Thymus (tissue), 11 donors: ENCODE measurements around the gene HOXC6. TPM values are rescaled to one million over a fixed set of nuclear protein-coding genes. Genes with fewer than 3 reads are reported as not detected.

Source experiments
- DNase-seq, 9 donors: peaks; one replicate each; pipeline ENCODE4 v3.0.0-alpha.2; 2013; ENCODE audit warnings: low spot score in 9 of 9, low read depth in 6 of 9, missing footprints in 1 of 9
- H3K27ac ChIP-seq, 2 donors: one replicate each; pipeline ENCODE4 v1.5.1; 2013; ENCODE audit warnings: control low read depth in 1 of 2, low read depth in 1 of 2, low read length in 1 of 2, mild to moderate bottlenecking in 1 of 2, moderate library complexity in 1 of 2
- H3K27me3 ChIP-seq, 2 donors: one replicate each; pipeline ENCODE4 v1.5.1; 2013; ENCODE audit warnings: low read length in 1 of 2; ENCODE audit not compliant: control insufficient read depth in 2 of 2, insufficient read depth in 1 of 2
- H3K36me3 ChIP-seq, 2 donors: one replicate each; pipeline ENCODE4 v1.5.1; 2013; ENCODE audit warnings: low read length in 1 of 2, mild to moderate bottlenecking in 1 of 2, moderate library complexity in 1 of 2; ENCODE audit not compliant: control insufficient read depth in 2 of 2, insufficient read depth in 2 of 2
- H3K4me1 ChIP-seq, 2 donors: one replicate each; pipeline ENCODE4 v1.5.1; 2013; ENCODE audit warnings: low read length in 2 of 2; ENCODE audit not compliant: control insufficient read depth in 2 of 2, insufficient read depth in 2 of 2
- H3K4me3 ChIP-seq, 2 donors: one replicate each; pipeline ENCODE4 v1.5.1; 2013; ENCODE audit warnings: low read length in 2 of 2, control low read depth in 1 of 2, mild to moderate bottlenecking in 1 of 2
- H3K9me3 ChIP-seq, 2 donors: one replicate each; pipeline ENCODE4 v1.5.1; 2013; ENCODE audit warnings: low read length in 1 of 2, mild to moderate bottlenecking in 1 of 2; ENCODE audit not compliant: control insufficient read depth in 2 of 2, insufficient read depth in 1 of 2
- WGBS: extraction: QIAGEN DNeasy Blood & Tissue Kit; methylation state at CpG from one replicate; pipeline ENCODE4 v1.1.7; 2013; 5-methylcytosine and 5-hydroxymethylcytosine counted together
- polyA plus RNA-seq: library from polyadenylated mRNA; stranded (reverse); fragments of 200-250 nt; gene quantifications from one replicate; pipeline ENCODE4 v1.2.3, GENCODE V29; 2013
- total RNA-seq: library from RNA; stranded (reverse); fragments of 120-200 nt; gene quantifications from one replicate; pipeline ENCODE4 v1.2.4, GENCODE V29; 2013
- donor health status: healthy.

Gene HOXC6
- total and polyA plus RNA-seq, 2 donors, result 0.14 to 0.43 TPM

GRCh38 chr12:54044425-54045103 is 16.3 kb downstream of the HOXC6 start:
- whole genome bisulfite sequencing, result 42% methylated on average over 5 of the region's 5 CpGs

GRCh38 chr12:54045401-54045800 is 17.2 kb downstream of the HOXC6 start:
- H3K4me3 ChIP-seq, result no peak overlapping the region
- no peak overlapping the region for H3K27ac ChIP-seq
- no peak for DNase-seq
- no peaks in the 10 kb centered on the region for H3K36me3 ChIP-seq
- peaks cover 0 to 4% of the 10 kb centered on the region in 2 donors for H3K9me3 ChIP-seq
- peaks cover 62 to 99% of the 10 kb centered on the region in 2 donors for H3K27me3 ChIP-seq
- no peaks in the 10 kb centered on the region for H3K4me1 ChIP-seq

More at GRCh38 chr12:54044425-54045103, 16.3 kb downstream of the HOXC6 start:
- H3K27me3 ChIP-seq, result peaks cover 63 to 99% of the 10 kb centered on the region in 2 donors
- no peak for DNase-seq
- no peak overlapping the region for H3K27ac ChIP-seq
- H3K4me1 ChIP-seq, result no peaks in the 10 kb centered on the region
- peaks cover 0 to 4% of the 10 kb centered on the region in 2 donors for H3K9me3 ChIP-seq
- no peak overlapping the region for H3K4me3 ChIP-seq
- no peaks in the 10 kb centered on the region for H3K36me3 ChIP-seq

GRCh38 chr12:54045868-54046521 is 17.8 kb downstream of the HOXC6 start:
- DNase-seq, result no peak
- H3K9me3 ChIP-seq, result peaks cover 0 to 4% of the 10 kb centered on the region in 2 donors
- no peak overlapping the region for H3K27ac ChIP-seq
- H3K36me3 ChIP-seq, result no peaks in the 10 kb centered on the region
- peaks cover 62 to 99% of the 10 kb centered on the region in 2 donors for H3K27me3 ChIP-seq
- 33% methylated on average over 16 of the region's 16 CpGs for WGBS
- H3K4me1 ChIP-seq, result no peaks in the 10 kb centered on the region
- H3K4me3 ChIP-seq, result no peak overlapping the region

GRCh38 chr12:54046809-54047159 is 18.5 kb downstream of the HOXC6 start:
- H3K27ac ChIP-seq, result no peak overlapping the region
- H3K27me3 ChIP-seq, result peaks cover 65 to 99% of the 10 kb centered on the region in 2 donors
- 16% methylated on average over 27 of the region's 27 CpGs for WGBS
- no peaks in the 10 kb centered on the region for H3K4me1 ChIP-seq
- peaks cover 0 to 4% of the 10 kb centered on the region in 2 donors for H3K9me3 ChIP-seq
- no peak overlapping the region for H3K4me3 ChIP-seq
- H3K36me3 ChIP-seq, result no peaks in the 10 kb centered on the region
- no peak for DNase-seq

GRCh38 chr12:54047160-54047963 is 19.1 kb downstream of the HOXC6 start:
- WGBS, result 8% methylated on average over 61 of the region's 61 CpGs
- no peak overlapping the region for H3K4me3 ChIP-seq
- no peaks in the 10 kb centered on the region for H3K4me1 ChIP-seq
- peaks cover 0 to 4% of the 10 kb centered on the region in 2 donors for H3K9me3 ChIP-seq
- DNase-seq, result no peak
- peaks cover 70 to 100% of the 10 kb centered on the region in 2 donors for H3K27me3 ChIP-seq
- H3K27ac ChIP-seq, result no peak overlapping the region
- H3K36me3 ChIP-seq, result no peaks in the 10 kb centered on the region

GRCh38 chr12:54047964-54048303 is 19.7 kb downstream of the HOXC6 start:
- Histone ChIP-seq H3K27ac (no peak overlapping the region), H3K36me3 (no peaks in the 10 kb centered on the region), H3K4me3 (no peak overlapping the region), H3K4me1 (peaks cover 0 to 2% of the 10 kb centered on the region in 2 donors), H3K27me3 (peaks cover 68 to 100% of the 10 kb centered on the region in 2 donors), H3K9me3 (peaks cover 0 to 4% of the 10 kb centered on the region in 2 donors)
- WGBS, result 32% methylated on average over 8 of the region's 8 CpGs
- DNase-seq, result no peak

- H3K4me3 ChIP-seq, result no peak overlapping the region
- WGBS, result 42% methylated on average over 3 of the region's 3 CpGs
- H3K27me3 ChIP-seq, result peaks cover 72 to 100% of the 10 kb centered on the region in 2 donors
Measured at GRCh38 chr12:54048406-54049093, 20.3 kb downstream of the HOXC6 start.

GRCh38 chr12:54049108-54049507 is 20.9 kb downstream of the HOXC6 start:
- no peaks in the 10 kb centered on the region for H3K36me3 ChIP-seq
- WGBS, result 43% methylated on average over 6 of the region's 6 CpGs
- peaks cover 77 to 100% of the 10 kb centered on the region in 2 donors for H3K27me3 ChIP-seq
- H3K4me3 ChIP-seq, result no peak overlapping the region
- no peak for DNase-seq
- H3K27ac ChIP-seq, result no peak overlapping the region
- H3K4me1 ChIP-seq, result peaks cover 0 to 6% of the 10 kb centered on the region in 2 donors
- peaks cover 0 to 4% of the 10 kb centered on the region in 2 donors for H3K9me3 ChIP-seq

More at GRCh38 chr12:54048406-54049093, 20.3 kb downstream of the HOXC6 start:
- peaks cover 0 to 6% of the 10 kb centered on the region in 2 donors for H3K4me1 ChIP-seq
- no peaks in the 10 kb centered on the region for H3K36me3 ChIP-seq
- DNase-seq, result no peak
- peaks cover 0 to 4% of the 10 kb centered on the region in 2 donors for H3K9me3 ChIP-seq
- no peak overlapping the region for H3K27ac ChIP-seq
